ENCODE data around the gene CLIC3.
"Not testable (repeated sequence)": the region's sequence is repeated elsewhere in the genome, so short reads cannot be mapped to it uniquely, and the experiment has no call there.

The CLIC3 gene

DNA sequence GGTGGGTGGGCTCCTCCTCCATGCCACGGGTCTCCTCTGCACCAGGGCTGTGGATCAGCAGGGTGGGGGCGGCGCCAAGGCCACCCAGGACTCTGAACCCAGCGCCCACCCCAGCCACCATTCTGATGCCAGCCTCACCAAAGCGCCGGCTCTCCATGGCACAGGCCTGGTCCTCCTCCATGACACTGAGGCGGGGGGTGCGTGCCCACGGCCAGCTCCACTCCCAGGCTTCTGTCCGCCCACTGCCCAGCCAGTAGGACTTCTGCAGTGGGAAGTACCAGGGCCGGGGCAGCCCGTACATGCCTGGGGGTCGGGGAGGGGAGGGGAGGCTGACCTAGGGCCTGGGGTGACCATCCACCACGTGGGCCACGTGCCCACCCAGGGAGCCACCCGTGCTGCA, 20.1 kb upstream of the CLIC3 start:
- no peak for DNase-seq

DNA sequence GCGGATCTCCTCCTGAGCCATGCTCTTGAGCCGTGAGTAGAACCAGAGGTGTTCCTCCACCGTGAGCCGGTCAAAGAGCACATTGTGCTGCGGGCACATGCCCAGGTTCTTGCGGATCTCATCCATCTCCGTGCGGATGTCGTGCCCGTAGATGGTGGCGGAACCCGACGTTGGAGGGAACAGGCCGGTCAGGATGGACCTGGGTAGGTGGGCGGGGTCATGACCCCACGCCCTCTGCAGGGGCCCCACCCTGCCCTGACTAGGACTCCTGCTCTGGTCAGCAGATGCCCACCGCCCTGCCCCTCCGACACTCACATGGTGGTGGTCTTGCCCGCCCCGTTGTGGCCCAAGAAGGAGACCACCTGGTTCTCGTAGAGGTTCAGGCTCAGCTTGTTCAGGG, 19.6 kb upstream of the CLIC3 start:
- DNase-seq: no peak

- no peak for DNase-seq
These were observed 19.2 kb upstream of the CLIC3 start for GRCh38 chr9:137015540-137015930.

DNA sequence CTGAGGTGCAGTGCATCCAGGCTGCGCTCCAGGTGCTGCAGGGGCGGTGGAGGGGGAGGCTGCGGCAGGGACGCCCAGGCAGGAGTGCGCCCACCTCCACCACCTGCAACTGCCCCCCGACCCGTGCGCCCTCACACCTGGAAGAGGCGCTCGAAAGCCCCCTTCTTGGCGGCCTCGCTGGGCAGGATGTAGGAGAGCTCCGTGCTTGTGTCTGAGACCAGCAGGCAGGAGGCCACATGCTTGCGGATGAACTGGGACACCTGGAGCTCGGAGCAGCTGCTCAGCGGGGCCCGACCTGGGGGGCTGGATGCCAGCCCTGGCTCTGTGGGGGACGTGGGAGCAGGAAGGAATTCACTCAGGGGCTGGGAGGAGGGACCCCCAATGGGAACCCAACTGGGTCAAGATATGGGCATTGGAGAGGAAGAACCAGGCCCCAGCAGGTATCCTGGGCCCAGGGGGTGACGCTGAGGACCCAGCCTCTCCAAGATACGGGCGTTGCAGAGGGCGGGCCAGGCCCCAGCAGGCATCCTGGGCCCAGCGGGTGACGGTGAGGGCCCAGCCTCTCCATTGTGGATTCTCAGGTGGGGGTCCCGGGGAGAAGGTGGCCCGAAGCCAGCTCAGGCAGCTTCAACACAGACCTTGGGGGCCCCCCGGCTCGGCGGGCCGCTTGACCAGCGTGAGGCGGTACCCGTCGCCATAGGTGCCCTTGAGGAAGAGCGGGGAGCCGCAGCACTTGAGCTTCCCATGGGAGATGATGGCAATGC, 18.6 kb upstream of the CLIC3 start:
- DNase-seq: no peak

DNA sequence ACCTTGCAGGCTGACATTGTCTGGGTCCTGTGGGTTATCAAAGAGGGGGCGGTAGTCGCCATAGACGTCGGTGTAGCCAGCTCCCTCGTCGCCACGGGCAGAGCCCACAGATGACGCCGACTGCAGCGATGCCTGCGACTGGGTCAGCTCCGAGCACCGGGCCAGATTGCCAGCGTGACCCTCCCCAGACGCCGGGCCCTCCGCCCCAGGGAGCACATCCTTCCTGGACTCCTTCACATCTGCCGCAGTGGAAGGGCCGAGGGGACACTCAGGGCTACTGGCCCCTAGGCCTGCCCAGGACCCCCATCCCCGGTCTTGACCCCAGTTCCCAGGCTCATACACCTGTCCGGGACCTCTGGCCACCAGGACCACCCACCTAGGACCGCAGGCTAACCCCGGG, 17.8 kb upstream of the CLIC3 start:
- DNase-seq: no peak

DNA sequence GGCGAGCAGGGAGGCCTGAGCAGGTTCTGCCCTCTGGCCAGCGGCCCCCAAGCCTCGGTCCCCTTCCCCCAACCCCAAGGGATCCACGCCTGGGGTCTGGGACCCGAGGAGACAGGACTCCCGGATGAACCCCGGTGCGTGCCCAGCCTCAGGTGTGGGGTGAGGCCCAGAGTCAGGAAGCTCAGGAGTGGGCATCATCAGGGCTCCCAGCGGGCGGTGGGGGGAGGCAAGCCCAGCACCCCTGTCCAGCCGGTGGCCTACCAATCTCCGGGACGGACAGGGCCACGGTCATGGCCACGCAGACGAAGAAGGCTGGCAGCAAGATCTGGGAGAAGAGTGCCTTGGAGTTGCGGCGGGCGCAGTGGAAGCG, 17.2 kb upstream of the CLIC3 start:
- DNase-seq: no peak

DNA sequence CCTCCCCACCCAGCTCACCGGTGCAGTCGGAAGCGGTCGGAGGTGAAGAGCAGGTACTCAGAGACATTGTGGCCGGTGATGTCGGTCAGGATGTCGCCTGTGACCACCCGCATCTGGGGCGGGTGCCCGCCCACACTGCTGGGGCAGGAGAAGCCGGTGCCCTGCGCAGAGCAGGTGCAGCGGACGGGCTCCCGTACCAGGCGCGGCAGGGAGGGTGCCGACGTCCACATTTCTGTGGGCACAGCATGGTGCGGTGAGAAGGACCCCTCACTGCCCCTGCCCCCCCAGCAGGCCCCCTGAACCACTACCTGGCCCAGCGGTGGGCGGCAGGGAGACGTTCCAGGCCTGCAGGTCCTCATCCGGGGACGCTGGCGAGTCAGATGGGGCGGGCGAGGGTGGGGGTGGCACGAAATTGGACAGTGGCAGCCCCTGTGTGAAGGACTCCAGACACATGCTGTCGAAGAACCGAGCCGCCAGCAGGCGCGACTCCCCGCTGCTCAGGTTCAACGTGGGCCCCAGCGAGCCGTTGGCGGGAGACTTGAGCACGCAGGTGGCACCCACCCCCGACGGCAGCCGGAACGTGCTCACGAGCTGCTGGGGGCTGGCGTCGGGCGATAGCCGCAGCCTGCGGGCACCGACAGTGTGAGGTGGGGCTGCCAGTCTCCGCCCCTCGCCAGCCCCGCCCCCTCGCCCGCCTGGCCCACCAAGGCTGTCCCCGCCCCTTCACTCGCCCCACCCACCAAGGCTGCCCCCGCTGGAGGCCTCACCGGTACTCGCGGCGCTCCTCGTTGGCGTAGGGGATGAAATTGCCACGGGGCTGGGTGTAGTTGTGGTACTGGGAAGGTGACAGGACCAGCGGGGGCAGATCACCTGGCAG, 16.6 kb upstream of the CLIC3 start:
- DNase-seq: no peak

DNA sequence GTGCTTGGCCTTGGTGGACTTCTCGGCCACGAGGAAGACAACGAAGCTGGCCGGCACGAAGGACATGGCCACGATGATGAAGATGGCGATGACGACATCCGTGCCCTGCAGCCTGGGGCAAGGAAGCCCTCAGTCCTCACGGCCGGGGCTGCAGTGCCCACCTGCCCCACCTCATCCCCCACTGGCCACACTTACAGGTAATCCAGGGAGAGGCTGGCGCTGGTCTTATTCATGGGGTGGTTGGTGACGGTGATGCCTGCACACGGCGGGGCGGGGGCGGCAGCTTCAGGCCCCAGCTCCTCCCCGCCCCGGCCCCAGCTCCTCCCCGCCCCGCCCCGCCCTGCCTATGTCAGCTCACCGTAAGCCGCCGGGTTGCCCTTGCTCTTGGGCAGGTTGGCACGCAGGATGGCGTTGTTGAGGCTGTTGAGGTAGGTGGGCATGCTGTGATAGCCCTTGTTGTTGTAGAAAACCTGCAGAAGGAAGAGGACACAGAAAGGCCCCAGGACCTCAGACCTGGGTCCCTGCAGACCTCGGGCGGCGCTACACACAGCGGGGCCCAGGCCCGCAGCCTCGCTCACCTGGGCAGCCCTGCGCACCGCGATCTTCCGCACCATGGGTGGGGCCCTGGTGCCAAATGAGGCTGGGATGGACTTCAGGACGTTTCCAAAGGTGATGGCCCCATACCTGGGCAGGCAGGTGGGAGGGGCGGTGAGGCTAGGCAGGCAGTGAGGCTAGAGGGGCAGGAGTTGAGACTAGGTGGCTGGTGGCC, 15.7 kb upstream of the CLIC3 start:
- no peak for DNase-seq

GRCh38 chr9:137011156-137011555, 14.8 kb upstream of the CLIC3 start:
- no peak for DNase-seq

DNA sequence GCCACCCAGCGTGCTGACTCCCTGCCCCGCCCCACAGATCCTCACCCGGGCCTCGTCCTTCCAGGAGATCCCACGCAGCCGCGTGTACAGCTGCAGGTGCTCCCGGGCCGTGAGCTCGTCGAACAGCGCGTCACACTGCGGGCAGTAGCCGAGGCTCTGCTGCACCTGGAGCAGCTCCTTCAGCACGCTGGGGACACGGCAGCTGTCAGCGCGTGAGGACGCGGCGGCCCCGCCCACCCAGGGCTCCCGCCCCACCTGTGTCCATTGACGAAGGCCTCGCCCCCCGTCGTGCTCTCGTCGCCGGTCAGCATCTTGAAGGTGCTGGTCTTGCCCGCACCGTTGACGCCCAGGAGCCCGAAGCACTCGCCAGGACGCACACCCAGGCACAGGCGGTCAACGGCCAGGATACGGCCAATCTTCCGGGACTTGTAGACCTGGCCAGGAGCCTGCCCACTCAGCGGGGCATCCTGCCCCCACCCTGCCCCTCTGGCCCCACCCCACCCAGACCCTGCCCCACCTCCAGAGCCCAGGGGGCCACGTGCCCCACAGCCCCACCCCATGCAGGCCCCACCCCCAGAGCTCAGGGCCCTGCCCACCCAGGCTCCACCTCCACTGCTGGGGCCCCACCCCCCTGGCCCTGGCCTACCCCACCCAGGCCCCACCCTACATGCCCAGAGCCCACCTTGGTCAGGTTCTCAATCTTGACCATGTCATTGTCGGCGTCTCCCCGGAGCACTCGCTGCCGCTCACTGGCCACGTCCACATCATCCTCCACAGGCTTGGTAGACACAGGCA, 13.8 kb upstream of the CLIC3 start:
- DNase-seq: no peak

GRCh38 chr9:137009217-137009616, 12.8 kb upstream of the CLIC3 start:
- no peak for DNase-seq

DNA sequence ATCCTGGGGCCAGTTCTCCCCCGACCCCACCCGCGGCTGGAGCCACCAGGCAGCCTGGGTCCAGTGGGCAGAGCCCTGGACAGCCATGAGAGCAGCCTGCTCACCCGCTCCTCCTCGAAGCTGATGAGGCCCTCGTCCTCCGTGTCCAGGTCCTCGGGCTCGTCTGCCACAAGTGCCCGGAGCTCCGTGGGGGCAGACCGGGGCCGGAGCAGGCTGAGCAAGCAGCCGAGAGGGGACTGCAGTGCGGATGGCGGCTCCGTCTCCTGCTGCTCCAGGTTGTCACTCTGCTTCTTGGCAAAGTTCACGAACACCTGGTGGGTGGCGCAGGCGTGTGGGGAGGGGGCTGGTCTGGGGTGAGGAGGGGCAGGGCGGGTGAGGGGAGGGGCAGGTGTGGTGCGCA, 11.9 kb upstream of the CLIC3 start:
- no peak for DNase-seq

- no peak for DNase-seq
These were observed 11.5 kb upstream of the CLIC3 start for GRCh38 chr9:137007816-137008270.

GRCh38 chr9:137007108-137007815, 10.9 kb upstream of the CLIC3 start:
- DNase-seq: no peak

- DNase-seq: no peak
These were observed 10.0 kb upstream of the CLIC3 start for GRCh38 chr9:137006116-137007003.

GRCh38 chr9:137004285-137004684, 7.9 kb upstream of the CLIC3 start:
- DNase-seq: not testable (repeated sequence)

DNA sequence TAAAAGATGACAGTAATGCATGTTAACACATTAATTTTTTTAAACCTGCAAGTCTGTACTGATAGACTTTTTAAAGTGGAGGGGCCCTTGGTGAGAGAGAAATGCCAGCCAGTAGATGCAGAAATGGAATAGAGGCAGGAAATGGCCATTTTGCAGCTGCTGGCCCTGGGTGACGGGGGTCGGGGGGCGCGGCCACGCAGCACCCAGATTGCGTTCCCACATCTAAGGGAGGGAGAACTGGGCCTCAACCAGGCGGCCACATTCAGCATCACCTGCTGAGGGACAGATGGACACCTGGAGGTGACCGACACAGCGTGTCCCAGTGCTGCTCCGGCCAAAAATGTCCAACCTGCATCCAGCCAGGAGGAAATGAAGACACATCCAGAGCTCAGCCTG, 6.3 kb upstream of the CLIC3 start:
- DNase-seq: no peak

GRCh38 chr9:137001857-137002645, 5.7 kb upstream of the CLIC3 start:
- DNase-seq: no peak

DNA sequence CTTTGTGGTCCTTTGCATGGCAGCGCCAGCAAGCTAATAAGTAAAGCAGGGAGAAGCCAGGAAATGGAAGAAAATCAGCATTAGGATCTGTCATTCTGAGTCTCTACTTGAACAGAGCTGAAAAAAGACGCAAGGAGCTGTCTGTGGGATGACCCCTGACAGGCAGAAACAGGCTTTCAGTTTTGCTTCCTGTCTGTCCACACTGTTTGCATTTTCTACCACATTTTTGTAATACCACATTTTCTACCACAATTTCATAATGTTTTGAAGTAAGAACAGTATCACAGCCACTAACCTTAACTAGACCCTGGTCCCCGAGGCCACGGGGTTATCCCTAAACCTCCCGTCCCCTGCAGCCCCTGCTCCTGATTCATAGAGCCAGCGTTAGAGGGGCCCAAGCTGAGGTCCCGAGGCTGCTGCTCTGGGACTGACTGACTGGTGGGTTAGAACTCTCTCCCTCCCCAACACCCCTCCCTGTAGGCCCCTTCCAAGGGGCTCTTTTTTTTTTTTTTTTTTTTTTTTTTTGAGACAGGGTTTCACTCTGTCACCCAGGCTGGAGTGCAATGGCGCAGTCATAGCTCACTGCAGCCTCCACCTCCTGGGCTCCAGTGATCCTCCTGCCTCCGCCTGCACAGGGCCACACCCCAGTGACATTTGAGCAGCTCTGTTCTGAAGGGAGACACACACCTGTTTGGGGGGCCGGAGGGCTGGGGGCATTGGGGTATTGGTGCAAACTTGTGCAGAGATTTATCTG, 4.0 kb upstream of the CLIC3 start:
- DNase-seq: no peak

All from activated effector memory CD4-positive, alpha-beta T cell treated with Interleukin-2 at 50 U/mL for 16 hours (primary cell).